Measurements from ENCODE around the gene SPTBN1.

GRCh38 chr2:54513363-54513715 is 57.2 kb downstream of the SPTBN1 start:
- no peak for TF ChIP-seq SUZ12 (IDR thresholded peaks at IDR 0.05; ENCODE audit: extremely low read depth, insufficient read depth, insufficient read length)
- no peak for TF ChIP-seq YY1 (IDR thresholded peaks at IDR 0.05; ENCODE audit: insufficient read depth, insufficient read length)
